ENCODE measurements around the gene WEE2.

DNA sequence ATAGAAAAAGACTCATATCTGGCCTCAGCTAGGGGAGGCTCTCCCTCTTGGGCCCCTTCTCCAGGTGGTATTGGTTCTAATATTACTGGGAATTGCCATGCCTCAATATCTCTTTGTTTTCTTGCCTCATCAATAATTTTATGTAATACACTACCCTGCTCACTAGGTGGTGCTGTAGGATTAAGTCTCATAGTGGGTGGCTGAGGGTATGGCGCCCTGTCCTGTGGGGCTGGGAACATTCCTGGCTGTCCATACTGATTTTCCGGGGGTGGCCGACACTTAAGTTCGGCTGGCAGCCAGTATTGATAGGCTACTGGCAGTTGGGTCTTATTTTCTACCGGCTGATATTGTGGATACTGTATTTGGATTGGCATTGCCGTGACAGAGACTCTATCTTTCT lies 46.8 kb downstream of the WEE2 start:
- TF ChIP-seq EZH2 (IDR thresholded peaks at IDR 0.05; ENCODE audit: borderline replicate concordance, low read length), result no peak
- TF ChIP-seq, protein P1, sequence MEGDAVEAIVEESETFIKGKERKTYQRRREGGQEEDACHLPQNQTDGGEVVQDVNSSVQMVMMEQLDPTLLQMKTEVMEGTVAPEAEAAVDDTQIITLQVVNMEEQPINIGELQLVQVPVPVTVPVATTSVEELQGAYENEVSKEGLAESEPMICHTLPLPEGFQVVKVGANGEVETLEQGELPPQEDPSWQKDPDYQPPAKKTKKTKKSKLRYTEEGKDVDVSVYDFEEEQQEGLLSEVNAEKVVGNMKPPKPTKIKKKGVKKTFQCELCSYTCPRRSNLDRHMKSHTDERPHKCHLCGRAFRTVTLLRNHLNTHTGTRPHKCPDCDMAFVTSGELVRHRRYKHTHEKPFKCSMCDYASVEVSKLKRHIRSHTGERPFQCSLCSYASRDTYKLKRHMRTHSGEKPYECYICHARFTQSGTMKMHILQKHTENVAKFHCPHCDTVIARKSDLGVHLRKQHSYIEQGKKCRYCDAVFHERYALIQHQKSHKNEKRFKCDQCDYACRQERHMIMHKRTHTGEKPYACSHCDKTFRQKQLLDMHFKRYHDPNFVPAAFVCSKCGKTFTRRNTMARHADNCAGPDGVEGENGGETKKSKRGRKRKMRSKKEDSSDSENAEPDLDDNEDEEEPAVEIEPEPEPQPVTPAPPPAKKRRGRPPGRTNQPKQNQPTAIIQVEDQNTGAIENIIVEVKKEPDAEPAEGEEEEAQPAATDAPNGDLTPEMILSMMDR (IDR thresholded peaks at IDR 0.05; ENCODE audit: low read length), result peak; percentile 69

All from OCI-LY1 (cell line).